Natural killer cell (primary cell): ENCODE data around the gene FNBP1. TPM values are rescaled to one million over a fixed set of nuclear protein-coding genes. Genes with fewer than 3 reads are reported as not detected.

Experiments
- ATAC-seq, 3 donors: fragments of 150-1000 bp in 2 of 3; fragments of 200-7000 bp in 1 of 3; cut with Tn5 transposase; 1 replicate in 1 of 3; 2 replicates in 2 of 3; pipeline ENCODE4 v1.10.0; 2021; ENCODE audit warnings: mild to moderate bottlenecking in 2 of 3, moderate library complexity in 2 of 3
- DNase-seq, 2 donors: peaks; one replicate each; pipeline versions ENCODE4 v3.0.0 to v3.0.0-alpha.2; 2013 to 2021; ENCODE audit warnings: mixed read lengths in 1 of 2
- H3K27ac ChIP-seq: one replicate; pipeline ENCODE4 v1.5.1; 2013; ENCODE audit warnings: mild to moderate bottlenecking, low read length
- H3K27me3 ChIP-seq: one replicate; pipeline ENCODE4 v1.6.1; 2013; ENCODE audit warnings: low read length; ENCODE audit not compliant: control insufficient read depth, insufficient read depth
- H3K36me3 ChIP-seq: one replicate; pipeline ENCODE4 v1.6.1; 2013; ENCODE audit warnings: low read length; ENCODE audit not compliant: control insufficient read depth, insufficient read depth
- H3K4me1 ChIP-seq: one replicate; pipeline ENCODE4 v1.6.1; 2013; ENCODE audit warnings: low read length; ENCODE audit not compliant: control insufficient read depth, insufficient read depth
- H3K4me3 ChIP-seq: one replicate; pipeline ENCODE4 v1.5.1; 2013; ENCODE audit warnings: low read length
- H3K9me3 ChIP-seq: one replicate; pipeline ENCODE4 v1.6.1; 2013; ENCODE audit warnings: low read length; ENCODE audit not compliant: control insufficient read depth, insufficient read depth
- H3K27ac Mint-ChIP-seq, 2 donors: one replicate each; pipeline ENCODE4 v1.8.0; 2022; ENCODE audit warnings: mild to moderate bottlenecking in 2 of 2, mixed read lengths in 2 of 2, moderate library complexity in 1 of 2
- H3K27me3 Mint-ChIP-seq, 2 donors: one replicate each; pipeline ENCODE4 v1.8.0; 2022; ENCODE audit warnings: low read depth in 2 of 2, mixed read lengths in 2 of 2
- H3K36me3 Mint-ChIP-seq: one replicate; pipeline ENCODE4 v1.8.0; 2022; ENCODE audit warnings: mixed read lengths
- H3K4me1 Mint-ChIP-seq, 2 donors: one replicate each; pipeline ENCODE4 v1.8.0; 2022; ENCODE audit warnings: mixed read lengths in 2 of 2
- H3K4me3 Mint-ChIP-seq: one replicate; pipeline ENCODE4 v1.8.0; 2022; ENCODE audit warnings: mild to moderate bottlenecking, moderate library complexity, mixed read lengths
- H3K9me3 Mint-ChIP-seq, 2 donors: one replicate each; pipeline ENCODE4 v1.8.0; 2022; ENCODE audit warnings: mixed read lengths in 2 of 2
- CTCF ChIP-seq: fragments of 200-600 bp; IDR thresholded peaks from one replicate; pipeline ENCODE4 v1.8.0; 2022; ENCODE audit warnings: antibody characterized with exemption
- WGBS: methylation state at CpG from one replicate; pipeline ENCODE4 v1.1.7; 2013; ENCODE audit warnings: missing lambda C conversion rate; ENCODE audit not compliant: insufficient coverage; 5-methylcytosine and 5-hydroxymethylcytosine counted together
- intact Hi-C: fragments of 100-400 bp; cut with micrococcal nuclease; formaldehyde crosslinking; loops from one replicate; pipeline ENCODE4 v1.14.2; 2022
- total RNA-seq, 4 donors: library from RNA; stranded (reverse); fragments of 120-200 nt in 1 of 4; gene quantifications; one replicate each; pipeline versions ENCODE4 v1.2.3 to v1.2.4, GENCODE V29; 2013 to 2022

FNBP1 gene
- total RNA-seq, 3 donors from 2014 or later (not counting 1 experiment from before 2014, with no cell fraction given): 177 to 209 (median 203) TPM

DNA sequence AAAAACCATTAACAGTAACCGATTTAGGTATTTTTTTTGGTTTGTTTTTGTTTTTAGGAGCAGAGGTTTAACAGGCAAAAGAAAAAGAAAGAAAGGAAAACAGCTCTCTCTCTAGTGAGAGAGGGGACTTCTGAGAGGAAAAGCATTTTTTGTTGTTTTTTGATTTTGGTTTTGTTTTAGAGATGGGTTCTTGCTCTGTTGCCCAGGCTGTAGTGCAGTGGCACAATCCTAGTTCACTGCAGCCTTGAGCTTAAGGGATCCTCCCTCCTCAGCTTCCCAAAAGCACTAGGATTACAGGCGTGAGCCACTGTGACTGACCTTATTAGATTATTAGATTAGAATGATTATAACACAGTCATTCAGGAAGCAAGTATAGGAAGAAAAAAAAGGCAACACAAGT, 197.6 kb downstream of the FNBP1 start:
- Mint-ChIP-seq H3K9me3 (no peaks in the 10 kb centered on the region), H3K27ac (peak overlapping the region; percentile 29 to 79), H3K27me3 (no peaks in the 10 kb centered on the region), H3K4me3 (peak overlapping the region; percentile 49), H3K36me3 (no peaks in the 10 kb centered on the region), H3K4me1 (peaks cover 13 to 29% of the 10 kb centered on the region in 2 donors)
- no peaks in the 10 kb centered on the region for H3K9me3 ChIP-seq
- ATAC-seq: no peak
- H3K27me3 ChIP-seq: no peaks in the 10 kb centered on the region
- H3K4me3 ChIP-seq: no peak overlapping the region
- intact Hi-C loops: no loop called here
- TF ChIP-seq CTCF: no peak
- H3K4me1 ChIP-seq: peaks cover 11% of the 10 kb centered on the region
- peaks cover 13% of the 10 kb centered on the region for H3K36me3 ChIP-seq
- WGBS: 25% methylated on average over 1 of the region's 2 CpGs
- DNase-seq: peak in 1 of 2 donors; percentile 24
- no peak overlapping the region for H3K27ac ChIP-seq

DNA sequence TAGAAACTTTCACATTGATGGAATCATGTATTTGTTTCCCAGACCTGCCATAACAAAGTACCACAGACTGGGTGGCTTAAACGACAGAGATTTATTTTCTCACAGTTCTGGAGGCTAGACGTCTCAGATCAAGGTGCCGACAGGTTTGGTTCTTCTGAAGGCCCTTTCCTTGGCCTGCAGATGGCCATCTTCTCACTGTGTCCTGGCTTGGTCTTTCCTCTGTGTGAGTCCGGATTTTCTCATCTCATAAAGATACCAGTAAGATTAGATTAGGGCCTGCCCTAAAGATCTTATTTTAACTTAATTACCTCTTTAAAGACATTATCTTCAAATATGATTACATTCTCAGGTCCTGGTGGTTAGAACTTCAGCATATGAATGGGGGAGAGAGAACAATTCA, 201.9 kb downstream of the FNBP1 start:
- no peak overlapping the region for H3K4me3 Mint-ChIP-seq
- 83% methylated on average over 4 of the region's 4 CpGs for whole genome bisulfite sequencing
- H3K9me3 Mint-ChIP-seq: no peaks in the 10 kb centered on the region

DNA sequence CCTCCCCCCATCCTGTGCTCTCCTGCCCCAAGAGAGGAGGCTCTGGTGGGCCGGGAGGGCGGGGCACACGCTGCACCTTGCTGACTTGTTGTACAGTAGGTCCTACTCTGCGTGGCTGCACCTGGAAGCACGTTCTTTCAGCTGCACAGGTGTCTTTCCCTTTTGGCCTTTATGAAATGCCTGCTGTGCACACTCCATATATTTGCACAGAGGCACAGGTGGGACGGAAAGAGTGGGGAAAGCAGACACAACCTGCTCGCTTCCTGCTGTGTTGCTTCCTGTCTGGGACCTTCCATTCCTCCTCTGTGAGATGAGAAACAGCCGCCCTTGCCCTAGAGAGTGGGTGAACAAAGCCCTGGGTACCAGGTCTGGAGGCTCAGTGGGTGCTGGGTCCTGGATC, 203.0 kb downstream of the FNBP1 start:
- peaks cover 37% of the 10 kb centered on the region for H3K4me1 ChIP-seq
- Mint-ChIP-seq H3K4me1 (peaks cover 34 to 41% of the 10 kb centered on the region in 2 donors), H3K27me3 (no peaks in the 10 kb centered on the region), H3K4me3 (peak overlapping the region; percentile 17), H3K9me3 (no peaks in the 10 kb centered on the region), H3K27ac (no peak overlapping the region), H3K36me3 (no peaks in the 10 kb centered on the region)
- no peak for ATAC-seq
- peak in 1 of 2 donors; percentile 52 for DNase-seq
- no peak overlapping the region for H3K27ac ChIP-seq
- TF ChIP-seq CTCF: no peak
- no peak overlapping the region for H3K4me3 ChIP-seq
- intact Hi-C loops: no loop called here
- WGBS: 66% methylated on average over 8 of the region's 8 CpGs
- no peaks in the 10 kb centered on the region for H3K27me3 ChIP-seq
- no peaks in the 10 kb centered on the region for H3K9me3 ChIP-seq
- H3K36me3 ChIP-seq: peaks cover 17% of the 10 kb centered on the region

More for the DNA sequence above, 201.9 kb downstream of the FNBP1 start:
- Histone ChIP-seq H3K4me1 (peaks cover 33% of the 10 kb centered on the region), H3K9me3 (no peaks in the 10 kb centered on the region), H3K4me3 (no peak overlapping the region), H3K36me3 (peaks cover 17% of the 10 kb centered on the region), H3K27ac (no peak overlapping the region), H3K27me3 (no peaks in the 10 kb centered on the region)
- DNase-seq: no peak
- Mint-ChIP-seq H3K27me3 (no peaks in the 10 kb centered on the region), H3K36me3 (no peaks in the 10 kb centered on the region), H3K4me1 (peaks cover 33 to 42% of the 10 kb centered on the region in 2 donors), H3K27ac (peak overlapping the region; percentile 8 to 67)
- no peak for ATAC-seq
- intact Hi-C loops: no loop called here
- no peak for TF ChIP-seq CTCF

GRCh38 chr9:129839324-129840023, 203.5 kb downstream of the FNBP1 start:
- 61% methylated on average over 10 of the region's 10 CpGs for WGBS
- no peak overlapping the region for H3K4me3 ChIP-seq
- H3K4me1 ChIP-seq: peaks cover 39% of the 10 kb centered on the region
- H3K36me3 ChIP-seq: peaks cover 17% of the 10 kb centered on the region
- no peaks in the 10 kb centered on the region for H3K9me3 ChIP-seq
- H3K27me3 ChIP-seq: no peaks in the 10 kb centered on the region
- intact Hi-C loops: no loop called here
- Mint-ChIP-seq H3K27me3 (no peaks in the 10 kb centered on the region), H3K4me1 (peaks cover 40 to 47% of the 10 kb centered on the region in 2 donors), H3K4me3 (no peak overlapping the region), H3K36me3 (no peaks in the 10 kb centered on the region), H3K9me3 (no peaks in the 10 kb centered on the region), H3K27ac (peak overlapping the region in 1 of 2 donors; percentile 44)
- no peak overlapping the region for H3K27ac ChIP-seq
- TF ChIP-seq CTCF: no peak
- DNase-seq (no peak), ATAC-seq (no peak)
